Central memory CD4-positive, alpha-beta T cell (primary cell): Measurements from ENCODE around the gene PPP1R16B.
A peak's percentile ranks its signal among the peaks of the same experiment; 100 is the strongest.
"Not testable (repeated sequence)": the region's sequence is repeated elsewhere in the genome, so short reads cannot be mapped to it uniquely, and the experiment has no call there.

Source experiments
- DNase-seq: peaks from one replicate; pipeline ENCODE4 v3.0.0; 2022

The PPP1R16B gene

GRCh38 chr20:38937978-38938473, 132.5 kb downstream of the PPP1R16B start:
- no peak for DNase-seq

GRCh38 chr20:38939686-38940085, 134.2 kb downstream of the PPP1R16B start:
- no peak for DNase-seq

- no peak for DNase-seq
These were observed 135.1 kb downstream of the PPP1R16B start for GRCh38 chr20:38940644-38941043.

- no peak for DNase-seq
These were observed 136.4 kb downstream of the PPP1R16B start for GRCh38 chr20:38941726-38942389.

- DNase-seq: no peak
These were observed 139.5 kb downstream of the PPP1R16B start for GRCh38 chr20:38945012-38945411.

GRCh38 chr20:38946836-38947235, 141.3 kb downstream of the PPP1R16B start:
- DNase-seq: no peak

GRCh38 chr20:38947931-38948362, 142.4 kb downstream of the PPP1R16B start:
- no peak for DNase-seq

- DNase-seq: no peak
These were observed 144.8 kb downstream of the PPP1R16B start for GRCh38 chr20:38950254-38950653.

- no peak for DNase-seq
These were observed 146.1 kb downstream of the PPP1R16B start for GRCh38 chr20:38951611-38952010.

GRCh38 chr20:38952153-38952552, 146.7 kb downstream of the PPP1R16B start:
- DNase-seq: no peak

GRCh38 chr20:38953630-38954340, 148.3 kb downstream of the PPP1R16B start:
- no peak for DNase-seq

- DNase-seq: no peak
These were observed 151.9 kb downstream of the PPP1R16B start for GRCh38 chr20:38957235-38957876.

- no peak for DNase-seq
These were observed 152.5 kb downstream of the PPP1R16B start for GRCh38 chr20:38957915-38958485.

- DNase-seq: not testable (repeated sequence)
These were observed 154.7 kb downstream of the PPP1R16B start for GRCh38 chr20:38960187-38960687.

GRCh38 chr20:38961530-38962043, 156.1 kb downstream of the PPP1R16B start:
- DNase-seq: no peak

- peak; percentile 98 for DNase-seq
These were observed 156.8 kb downstream of the PPP1R16B start, which contains the start of gene DHX35 for GRCh38 chr20:38962044-38962927. DHX35 (plus strand) TSS chr20:38962344; CDS start chr20:38962368, 24 bp downstream.

GRCh38 chr20:38962928-38963401, 157.5 kb downstream of the PPP1R16B start:
- DNase-seq: no peak

GRCh38 chr20:38963745-38964144, 158.2 kb downstream of the PPP1R16B start:
- DNase-seq: no peak

GRCh38 chr20:38965264-38965663, 159.8 kb downstream of the PPP1R16B start:
- no peak for DNase-seq

GRCh38 chr20:38968090-38968489, 162.6 kb downstream of the PPP1R16B start:
- DNase-seq: no peak

- DNase-seq: no peak
These were observed 164.2 kb downstream of the PPP1R16B start for GRCh38 chr20:38969708-38970107.

GRCh38 chr20:38970302-38970701, 164.8 kb downstream of the PPP1R16B start:
- no peak for DNase-seq
